ENCODE results near the gene ZMYND15. TPM values are rescaled to one million over a fixed set of nuclear protein-coding genes. Genes with fewer than 3 reads are reported as not detected.

The ZMYND15 gene
- total RNA-seq, 1 experiment from 2014 or later = 0.18 TPM

DNA sequence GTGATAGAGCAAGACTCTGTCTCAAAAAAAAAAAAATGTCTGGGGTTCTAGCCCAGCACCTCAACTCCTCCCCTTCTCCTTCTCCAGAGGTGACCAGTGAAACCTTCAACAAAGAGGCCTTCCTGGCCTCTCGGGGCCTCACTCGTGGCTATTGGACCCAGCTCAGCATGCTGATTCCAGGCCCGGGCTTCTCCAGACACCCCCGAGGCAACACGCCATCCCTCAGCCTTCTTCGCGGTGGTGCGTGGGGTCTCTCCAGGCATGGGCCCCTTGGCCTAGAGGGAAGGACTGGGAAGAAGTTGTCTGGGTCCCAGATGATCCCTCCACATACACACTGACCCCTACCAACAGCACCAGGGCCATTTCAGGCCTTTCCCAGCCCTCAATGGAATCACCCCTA is 3.6 kb downstream of the ZMYND15 start:
- DNase-seq (ENCODE audit: low spot score) = no peak

- DNase-seq (ENCODE audit: low spot score) = no peak
These were observed 4.3 kb downstream of the ZMYND15 start for GRCh38 chr17:4743898-4744297.

- no peak for DNase-seq (ENCODE audit: low spot score)
These were observed 5.7 kb downstream of the ZMYND15 start for GRCh38 chr17:4744999-4745969.

DNA sequence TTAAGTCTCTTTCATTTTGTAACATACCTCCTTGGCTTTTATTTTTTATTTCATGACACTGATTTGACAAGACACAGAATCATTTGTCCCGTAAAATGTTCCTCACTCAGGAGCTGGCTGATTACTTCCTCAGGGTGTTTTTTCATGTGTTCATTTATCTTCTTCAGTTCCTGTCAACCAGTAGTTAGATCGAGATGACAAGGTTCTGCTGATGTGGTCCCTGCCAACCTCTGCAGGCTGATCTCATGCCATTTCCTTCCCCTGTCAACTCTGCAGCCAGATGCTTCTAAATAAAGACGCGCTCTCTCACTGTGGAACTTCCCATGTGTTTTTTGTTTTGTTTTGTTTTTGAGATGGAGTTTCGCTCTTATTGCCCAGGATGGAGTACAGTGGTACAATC is 8.2 kb downstream of the ZMYND15 start:
- DNase-seq (ENCODE audit: low spot score) = no peak

DNA sequence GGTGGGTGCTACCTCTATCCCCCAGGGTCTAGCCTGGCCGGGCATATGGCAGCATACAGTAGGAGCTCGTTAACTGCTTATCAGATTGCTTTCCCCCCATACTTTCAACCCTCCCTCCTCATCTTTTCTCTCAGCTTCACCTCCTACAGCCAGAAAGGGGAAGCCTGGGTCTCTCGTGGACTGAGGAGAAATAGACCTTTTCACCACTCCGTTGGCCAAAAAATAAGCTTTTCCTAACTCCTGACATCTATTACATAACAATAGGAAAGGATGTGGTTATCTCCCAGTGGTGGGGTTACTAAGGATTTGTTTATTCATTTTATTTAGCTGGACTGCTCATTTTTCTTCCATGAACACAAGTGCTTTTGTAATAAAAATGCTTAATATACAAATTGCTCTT is 9.1 kb downstream of the ZMYND15 start:
- DNase-seq (ENCODE audit: low spot score) = no peak

- DNase-seq (ENCODE audit: low spot score) = no peak
These were observed 11.0 kb downstream of the ZMYND15 start for GRCh38 chr17:4750606-4751005.

GRCh38 chr17:4751932-4752331 is 12.3 kb downstream of the ZMYND15 start:
- DNase-seq (ENCODE audit: low spot score) = no peak

- DNase-seq (ENCODE audit: low spot score) = no peak
These were observed 13.8 kb downstream of the ZMYND15 start for GRCh38 chr17:4753392-4753791.

- DNase-seq (ENCODE audit: low spot score) = no peak
These were observed 20.2 kb downstream of the ZMYND15 start for GRCh38 chr17:4759776-4760236.

GRCh38 chr17:4764595-4764994 is 25.0 kb downstream of the ZMYND15 start:
- DNase-seq (ENCODE audit: low spot score) = no peak

GRCh38 chr17:4766201-4766600 is 26.6 kb downstream of the ZMYND15 start:
- no peak for DNase-seq (ENCODE audit: low spot score)

DNA sequence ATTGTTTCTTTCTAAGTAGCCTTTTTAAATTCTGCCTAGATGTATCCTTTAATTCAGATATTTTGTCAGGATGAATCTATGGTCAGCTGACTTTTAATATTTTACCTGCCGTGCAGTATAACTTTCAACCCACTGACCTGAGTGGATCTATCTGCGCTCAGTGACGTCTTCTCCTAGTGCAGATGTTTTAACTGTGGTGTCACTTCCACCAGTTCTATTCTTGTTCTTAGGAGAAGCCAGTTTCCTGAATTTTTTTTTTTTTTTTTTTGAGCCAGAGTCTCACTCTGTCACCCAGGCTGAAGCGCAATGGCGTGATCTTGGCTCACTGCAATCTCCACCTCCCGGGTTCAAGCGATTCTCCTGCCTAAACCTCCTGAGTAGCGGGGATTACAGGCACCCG is 27.1 kb downstream of the ZMYND15 start:
- DNase-seq (ENCODE audit: low spot score) = no peak

GRCh38 chr17:4768298-4768697 is 28.7 kb downstream of the ZMYND15 start:
- no peak for DNase-seq (ENCODE audit: low spot score)

DNA sequence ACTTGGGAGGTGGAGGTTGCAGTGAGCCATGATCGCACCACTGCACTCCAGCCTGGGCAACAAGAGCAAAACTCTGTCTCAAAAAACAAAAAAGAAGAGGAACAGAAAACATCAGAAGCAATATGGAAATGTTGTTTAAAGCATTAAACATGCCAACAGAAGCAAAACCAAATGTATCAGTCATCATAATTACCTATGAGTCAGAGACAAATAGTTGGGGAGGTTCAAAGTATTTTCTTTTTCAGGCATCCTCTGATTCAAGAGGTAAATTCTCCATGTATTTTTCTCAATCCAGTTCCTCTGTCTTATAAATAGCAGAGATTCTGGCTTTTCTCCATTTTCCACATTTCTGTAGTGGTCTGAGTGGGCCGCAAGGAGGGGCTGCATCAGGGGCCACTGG is 30.0 kb downstream of the ZMYND15 start:
- no peak for DNase-seq (ENCODE audit: low spot score)

DNA sequence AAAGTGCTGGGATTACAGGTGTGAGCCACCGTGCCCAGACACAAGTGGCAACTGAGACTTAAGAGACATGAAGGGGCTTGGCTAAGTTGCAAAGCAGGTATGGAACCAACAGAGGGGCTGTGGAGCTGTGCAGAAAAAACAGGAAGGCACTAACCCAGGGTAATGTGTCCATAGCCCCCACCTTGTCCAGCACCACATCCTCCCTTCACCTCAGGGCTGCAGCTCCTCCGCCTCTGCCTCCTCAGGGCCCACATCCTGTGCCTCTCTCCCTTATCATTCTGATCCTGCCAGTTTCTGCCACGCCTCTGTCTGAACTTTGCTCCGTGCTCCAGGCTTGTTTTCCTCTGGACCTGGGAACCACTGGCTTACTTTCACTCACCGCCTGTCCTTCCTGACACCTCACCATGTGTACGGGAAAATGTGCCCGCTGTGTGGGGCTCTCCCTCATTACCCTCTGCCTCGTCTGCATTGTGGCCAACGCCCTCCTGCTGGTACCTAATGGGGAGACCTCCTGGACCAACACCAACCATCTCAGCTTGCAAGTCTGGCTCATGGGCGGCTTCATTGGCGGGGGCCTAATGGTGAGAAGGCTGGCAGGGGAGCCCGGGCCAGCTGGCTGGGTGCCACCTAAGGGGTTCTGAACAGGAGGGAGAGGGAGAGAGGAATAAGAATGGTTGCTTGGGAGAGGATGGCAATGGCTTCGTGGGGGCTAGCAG is 32.0 kb downstream of the ZMYND15 start, which contains the start of gene TM4SF5:
Gene TM4SF5, plus strand, starts transcription at position 368 of the 716 bp plus-strand sequence. Its CDS starts 37 bp downstream, at position 405.
- DNase-seq (ENCODE audit: low spot score) = peak; percentile 70

GRCh38 chr17:4772235-4772613 is 32.6 kb downstream of the ZMYND15 start:
- DNase-seq (ENCODE audit: low spot score) = no peak

DNA sequence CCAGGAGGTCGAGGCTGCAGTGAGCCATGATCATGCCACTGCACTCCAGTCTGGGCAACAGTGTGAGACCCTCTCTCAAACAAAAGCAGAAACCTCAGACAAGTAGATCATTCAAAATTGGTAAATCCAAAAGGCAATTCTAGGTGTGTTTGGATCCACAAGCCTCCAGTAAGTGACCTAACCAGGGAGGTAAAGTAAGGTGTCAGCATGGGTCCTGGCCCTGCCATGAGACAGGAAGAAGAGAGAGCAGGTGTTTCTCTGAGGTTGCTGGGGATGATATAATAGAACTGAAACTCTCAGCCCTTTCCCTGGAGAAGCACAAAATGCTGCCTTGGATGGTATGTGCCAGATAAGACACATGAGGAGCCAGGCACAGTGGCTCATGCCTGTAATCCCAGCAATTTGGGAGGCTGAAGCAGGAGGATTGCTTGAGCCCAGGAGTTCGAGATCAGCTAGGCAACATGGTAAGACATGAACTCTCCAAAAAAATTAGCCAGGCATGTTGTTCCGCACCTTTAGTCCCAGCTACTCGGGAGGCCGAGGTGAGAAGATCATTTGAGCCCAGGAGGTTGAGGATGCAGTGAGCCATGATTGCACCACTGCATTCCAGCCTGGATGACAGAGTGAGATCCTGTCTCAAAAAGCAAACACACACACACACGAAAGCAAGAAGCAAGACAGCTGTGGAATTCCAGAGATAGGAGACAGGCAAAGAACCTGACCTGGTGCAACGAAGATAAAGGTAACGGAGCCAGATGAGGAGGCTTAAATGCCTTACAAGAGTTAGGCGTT is 38.5 kb downstream of the ZMYND15 start:
- no peak for DNase-seq (ENCODE audit: low spot score)

- no peak for DNase-seq (ENCODE audit: low spot score)
These were observed 40.8 kb downstream of the ZMYND15 start for GRCh38 chr17:4780325-4780955.

DNA sequence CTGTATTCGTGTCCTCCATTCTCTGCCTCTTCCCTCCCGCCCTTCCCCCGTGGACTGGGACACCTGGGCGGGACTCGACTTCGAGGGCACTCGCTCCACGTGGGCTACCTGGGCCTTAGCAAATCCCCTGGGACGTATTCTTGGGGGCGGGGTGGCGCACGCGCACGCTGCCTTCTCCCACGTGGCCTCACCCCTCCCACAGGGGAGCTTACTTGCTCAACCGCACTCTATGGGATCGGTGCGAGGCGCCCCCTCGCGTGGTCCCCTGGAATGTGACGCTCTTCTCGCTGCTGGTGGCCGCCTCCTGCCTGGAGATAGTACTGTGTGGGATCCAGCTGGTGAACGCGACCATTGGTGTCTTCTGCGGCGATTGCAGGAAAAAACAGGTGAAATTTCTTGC is 43.0 kb downstream of the ZMYND15 start:
- no peak for DNase-seq (ENCODE audit: low spot score)

- DNase-seq (ENCODE audit: low spot score) = no peak
These were observed 45.9 kb downstream of the ZMYND15 start for GRCh38 chr17:4785311-4786105.

Measured in HT-29 (cell line).